ENCODE measurements around the gene FCER1G. TPM values are rescaled to one million over a fixed set of nuclear protein-coding genes. Genes with fewer than 3 reads are reported as not detected.

FCER1G gene
- total RNA-seq, 1 experiment from 2014 or later = not detected

- peak; percentile 5 for DNase-seq (ENCODE audit: low read depth)
Measured at GRCh38 chr1:161266202-161266601, 51.1 kb downstream of the FCER1G start.

GRCh38 chr1:161266836-161267235, 51.7 kb downstream of the FCER1G start:
- no peak for DNase-seq (ENCODE audit: low read depth)

GRCh38 chr1:161267321-161267720, 52.2 kb downstream of the FCER1G start:
- no peak for DNase-seq (ENCODE audit: low read depth)

Other genes with a start within 250 kb of the FCER1G start
- 6.0 and 10.5 TPM in 2 replicates for gene F11R, start 194.1 kb upstream of the FCER1G start, total RNA-seq (2014; rRNA removed; shearing (Covaris generic))
- 0.48 TPM in 1 of 2 replicates, not detected in the other for gene TSTD1, start 176.3 kb upstream of the FCER1G start, total RNA-seq (2014; rRNA removed; shearing (Covaris generic))
- gene USF1, start 169.3 kb upstream of the FCER1G start, total RNA-seq (2014; rRNA removed; shearing (Covaris generic)) = 63.3 and 67.3 TPM in 2 replicates
- gene ARHGAP30, start 145.4 kb upstream of the FCER1G start, total RNA-seq (2014; rRNA removed; shearing (Covaris generic)) = 0.20 TPM in 1 of 2 replicates, not detected in the other
- gene NECTIN4, start 125.7 kb upstream of the FCER1G start, total RNA-seq (2014; rRNA removed; shearing (Covaris generic)) = 0.20 TPM in 1 of 2 replicates, not detected in the other
- not detected in 2 replicates for gene KLHDC9, start 116.9 kb upstream of the FCER1G start, total RNA-seq (2014; rRNA removed; shearing (Covaris generic))
- 82.0 and 94.4 TPM in 2 replicates for gene PFDN2, start 97.3 kb upstream of the FCER1G start, total RNA-seq (2014; rRNA removed; shearing (Covaris generic))
- 27.0 and 27.9 TPM in 2 replicates for gene NIT1, start 97.2 kb upstream of the FCER1G start, total RNA-seq (2014; rRNA removed; shearing (Covaris generic))
- 20.1 and 23.1 TPM in 2 replicates for gene DEDD, start 82.6 kb upstream of the FCER1G start, total RNA-seq (2014; rRNA removed; shearing (Covaris generic))
- 81.9 and 95.6 TPM in 2 replicates for gene UFC1, start 61.3 kb upstream of the FCER1G start, total RNA-seq (2014; rRNA removed; shearing (Covaris generic))
- gene USP21, start 55.8 kb upstream of the FCER1G start, total RNA-seq (2014; rRNA removed; shearing (Covaris generic)) = 4.4 and 9.3 TPM in 2 replicates
- 12.3 and 16.3 TPM in 2 replicates for gene PPOX, start 48.9 kb upstream of the FCER1G start, total RNA-seq (2014; rRNA removed; shearing (Covaris generic))
- 13.7 and 16.7 TPM in 2 replicates for gene B4GALT3, start 37.8 kb upstream of the FCER1G start, total RNA-seq (2014; rRNA removed; shearing (Covaris generic))
- 5.2 and 8.3 TPM in 2 replicates for gene ADAMTS4, start 16.2 kb upstream of the FCER1G start, total RNA-seq (2014; rRNA removed; shearing (Covaris generic))
- gene NDUFS2, start 12.9 kb upstream of the FCER1G start, total RNA-seq (2014; rRNA removed; shearing (Covaris generic)) = 109 and 119 TPM in 2 replicates
- not detected in 2 replicates for gene APOA2, start 8.3 kb downstream of the FCER1G start, total RNA-seq (2014; rRNA removed; shearing (Covaris generic))
- gene TOMM40L, start 10.8 kb downstream of the FCER1G start, total RNA-seq (2014; rRNA removed; shearing (Covaris generic)) = 8.4 and 10.0 TPM in 2 replicates
- gene NR1I3, start 22.9 kb downstream of the FCER1G start, total RNA-seq (2014; rRNA removed; shearing (Covaris generic)) = not detected in 2 replicates
- not detected in 2 replicates for gene PCP4L1, start 43.5 kb downstream of the FCER1G start, total RNA-seq (2014; rRNA removed; shearing (Covaris generic))
- gene MPZ, start 94.7 kb downstream of the FCER1G start, total RNA-seq (2014; rRNA removed; shearing (Covaris generic)) = 0.24 and 0.39 TPM in 2 replicates
- 16.1 and 19.5 TPM in 2 replicates for gene SDHC, start 99.1 kb downstream of the FCER1G start, total RNA-seq (2014; rRNA removed; shearing (Covaris generic))
- gene CFAP126, start 152.6 kb downstream of the FCER1G start, total RNA-seq (2014; rRNA removed; shearing (Covaris generic)) = not detected in 2 replicates